NCI-H1930 (cell line): Measurements from ENCODE around the gene GSX1.
"Not testable (repeated sequence)": the region's sequence is repeated elsewhere in the genome, so short reads cannot be mapped to it uniquely, and the experiment has no call there.

Source experiments
- DNase-seq, 2 experiments: peaks; one replicate each; lab custom pipeline; 2025; lab: John Stamatoyannopoulos, UW

The GSX1 gene

DNA sequence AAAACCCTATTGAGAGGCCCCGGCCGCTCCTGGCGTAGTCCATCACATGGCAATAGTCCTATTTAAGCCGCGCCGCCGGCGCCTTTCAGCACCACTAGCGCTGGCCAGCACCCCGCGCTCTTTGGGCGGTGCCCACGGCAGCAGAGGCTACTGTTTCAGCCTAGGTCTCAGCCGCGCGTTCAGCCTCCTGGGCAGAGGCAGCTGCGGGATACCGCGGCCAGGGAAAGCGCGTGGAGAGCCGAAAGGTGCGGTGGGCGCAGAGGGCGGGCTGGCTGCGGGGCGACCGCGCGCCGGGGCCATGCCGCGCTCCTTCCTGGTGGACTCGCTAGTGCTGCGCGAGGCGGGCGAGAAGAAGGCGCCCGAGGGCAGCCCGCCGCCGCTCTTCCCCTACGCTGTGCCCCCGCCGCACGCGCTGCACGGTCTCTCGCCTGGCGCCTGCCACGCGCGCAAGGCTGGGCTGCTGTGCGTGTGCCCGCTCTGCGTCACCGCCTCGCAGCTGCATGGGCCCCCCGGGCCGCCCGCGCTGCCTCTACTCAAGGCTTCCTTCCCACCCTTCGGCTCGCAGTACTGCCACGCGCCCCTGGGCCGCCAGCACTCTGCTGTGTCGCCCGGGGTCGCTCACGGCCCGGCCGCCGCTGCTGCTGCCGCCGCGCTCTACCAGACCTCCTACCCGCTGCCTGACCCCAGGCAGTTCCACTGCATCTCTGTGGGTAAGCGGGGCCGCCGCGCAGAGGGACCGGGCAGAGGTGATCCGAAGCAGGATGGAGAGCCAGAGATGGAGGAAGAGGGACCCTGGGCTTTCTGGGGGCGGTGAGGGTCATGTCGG is at the start of gene GSX1:
TSS of gene GSX1 (plus strand) at position 91 of the 826 bp plus-strand sequence. CDS start at position 299, 208 bp downstream.
- DNase-seq, result no peak

DNA sequence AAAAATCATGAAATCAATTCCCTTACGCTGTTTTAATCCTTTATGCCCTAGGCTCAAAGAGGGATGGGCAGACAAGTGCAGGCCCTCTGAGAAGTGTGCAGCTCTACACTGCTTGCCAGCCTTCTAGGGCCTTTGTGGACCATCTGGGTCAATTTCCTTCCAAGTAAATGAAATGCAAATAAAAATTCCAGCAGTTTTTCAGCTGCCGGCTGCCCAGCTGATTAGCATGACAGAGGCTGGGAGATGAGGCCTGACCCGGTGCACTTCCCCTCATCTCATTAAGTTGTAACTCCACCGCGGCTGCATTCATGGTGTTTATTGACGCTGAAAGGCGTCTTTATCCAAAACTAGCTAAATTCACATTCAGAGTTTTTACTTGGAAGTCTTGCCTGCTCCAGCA is 47.5 kb upstream of the GSX1 start:
- DNase-seq, result no peak

DNA sequence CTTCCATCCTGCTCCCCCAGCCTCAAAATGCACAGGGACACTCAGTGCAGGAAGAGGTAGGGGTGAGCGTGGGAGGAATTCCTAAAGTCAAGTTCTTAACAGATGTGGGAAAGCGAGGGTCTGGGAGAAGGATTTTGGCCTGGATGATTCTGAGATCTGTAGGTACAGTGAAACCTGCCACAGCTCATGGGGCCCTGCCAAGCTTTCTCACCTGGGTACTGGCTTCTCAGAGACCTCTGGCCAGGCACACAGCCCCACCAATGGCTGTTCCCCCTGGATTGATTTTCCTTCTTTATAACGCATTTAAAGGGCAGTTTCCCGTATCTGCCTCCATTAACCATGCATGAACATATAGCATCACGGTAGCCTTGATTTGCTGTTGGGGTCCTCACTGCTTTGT is 47.0 kb upstream of the GSX1 start:
- DNase-seq, result no peak

DNA sequence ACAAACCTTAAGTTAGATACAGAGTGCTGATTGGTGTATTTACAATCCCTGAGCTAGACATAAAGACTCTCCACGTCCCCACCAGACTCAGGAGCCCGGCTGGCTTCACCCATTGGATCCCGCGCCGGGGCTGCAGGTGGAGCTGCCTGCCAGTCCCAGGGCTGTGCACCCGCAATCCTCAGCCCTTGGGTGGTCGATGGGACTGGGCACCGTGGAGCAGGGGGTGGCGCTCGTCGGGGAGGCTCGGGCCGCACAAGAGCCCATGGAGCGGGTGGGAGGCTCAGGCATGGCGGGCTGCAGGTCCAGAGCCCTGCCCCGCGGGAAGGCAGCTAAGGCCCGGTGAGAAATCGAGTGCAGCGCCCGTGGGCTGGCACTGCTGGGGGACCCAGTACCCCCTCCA is 44.1 kb upstream of the GSX1 start:
- DNase-seq, result not testable (repeated sequence)

DNA sequence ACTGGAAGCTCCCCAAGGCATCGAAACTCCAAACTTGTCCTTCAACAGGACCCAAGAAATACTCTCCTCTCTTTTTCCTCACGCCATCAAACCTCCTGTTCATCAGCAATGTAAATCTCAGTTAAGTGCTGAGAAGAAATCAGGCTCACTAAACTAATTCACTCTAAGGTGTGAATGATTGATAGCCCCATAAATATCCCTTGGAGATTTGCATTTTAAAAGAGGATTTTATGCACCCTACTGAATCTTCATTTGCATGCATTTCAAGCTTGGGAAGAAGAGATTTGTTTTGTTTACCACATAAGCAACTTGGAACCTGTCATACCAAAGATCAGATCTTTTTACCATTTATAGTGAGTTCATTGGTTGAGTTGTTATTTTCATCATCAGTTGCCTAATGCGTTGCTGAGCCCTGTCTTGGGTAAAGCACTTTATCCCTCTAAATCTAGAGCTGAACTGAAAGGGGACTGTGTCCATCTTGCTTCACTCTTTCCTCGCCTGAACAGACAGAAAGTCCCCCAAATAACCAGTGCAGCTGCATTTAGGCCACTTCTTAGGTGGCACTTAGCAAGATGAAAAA is 40.2 kb upstream of the GSX1 start:
- DNase-seq, result no peak

DNA sequence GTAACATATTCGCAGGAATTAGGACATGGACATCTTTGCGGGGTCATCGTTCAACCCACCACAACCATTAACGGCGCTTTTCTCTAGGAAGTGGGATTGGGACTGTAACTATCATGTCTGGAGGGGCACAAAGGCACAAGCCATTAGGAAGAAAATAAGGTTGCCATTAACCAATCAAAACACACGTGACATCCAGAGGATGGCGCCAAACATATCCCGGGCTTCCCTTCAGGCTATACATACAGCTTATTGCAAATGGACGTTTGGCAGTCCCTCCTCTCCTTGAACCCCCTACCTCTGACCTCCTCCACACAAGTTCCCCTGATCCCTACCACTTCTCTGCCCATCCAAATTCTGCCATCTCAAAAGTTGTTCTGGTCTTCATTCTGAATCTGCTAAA is 26.6 kb upstream of the GSX1 start:
- no peak for DNase-seq

DNA sequence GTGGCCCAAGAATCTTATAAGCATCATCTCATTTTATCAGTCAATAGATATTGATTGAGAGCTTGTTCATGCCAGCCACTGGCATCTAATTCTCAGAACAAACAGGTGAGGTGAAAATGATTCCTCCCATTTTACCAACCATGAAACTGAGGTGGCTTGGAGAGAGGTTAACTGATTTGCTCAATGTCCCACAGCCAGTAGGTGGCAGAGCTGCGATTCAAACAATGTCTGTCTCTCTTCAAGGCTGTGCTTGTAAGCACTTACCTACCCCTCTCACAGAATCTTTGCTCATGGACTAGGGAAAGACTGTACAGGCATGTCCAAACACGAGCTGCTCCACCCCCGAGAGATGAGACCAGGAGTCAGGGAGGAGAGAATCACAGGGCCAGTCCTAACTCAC is 21.5 kb upstream of the GSX1 start:
- peak in 1 of 2 experiments; percentile 36 for DNase-seq

DNA sequence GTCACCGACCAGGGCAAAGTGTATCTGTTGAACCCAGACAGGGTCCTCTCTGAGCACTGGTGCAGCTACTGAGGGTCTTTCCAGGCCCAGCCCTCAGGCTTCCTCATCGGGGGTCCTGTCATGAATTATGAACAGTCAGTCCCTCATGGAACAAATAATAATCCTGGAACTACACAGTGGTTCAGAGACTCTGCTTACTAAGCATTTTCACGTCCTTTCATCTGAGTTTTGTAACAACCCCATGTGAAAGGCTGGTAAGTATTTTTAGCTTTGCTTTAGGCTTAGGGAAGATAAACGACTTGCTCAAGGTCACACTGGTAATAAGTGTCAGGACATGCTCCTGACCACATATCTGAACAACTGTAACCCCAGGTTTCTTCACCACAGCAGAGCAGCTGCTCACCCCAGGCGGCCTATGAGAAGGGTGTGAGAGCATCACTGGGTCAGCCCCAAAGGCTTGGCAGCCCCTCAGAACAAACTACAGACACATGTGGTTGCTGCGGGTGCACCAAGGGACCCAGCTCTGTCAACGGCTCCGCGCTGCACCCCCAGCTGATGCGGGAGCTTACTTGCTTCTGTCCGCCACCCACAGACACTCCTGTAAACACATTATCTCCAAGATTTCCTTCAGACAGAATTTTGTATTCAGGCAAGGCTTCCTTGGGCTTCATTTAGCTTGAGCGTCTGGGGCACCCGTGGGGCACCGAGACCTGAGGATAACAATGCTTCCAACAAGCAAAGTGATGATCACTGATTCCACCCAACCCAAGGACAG is 19.4 kb upstream of the GSX1 start:
- DNase-seq, result no peak

DNA sequence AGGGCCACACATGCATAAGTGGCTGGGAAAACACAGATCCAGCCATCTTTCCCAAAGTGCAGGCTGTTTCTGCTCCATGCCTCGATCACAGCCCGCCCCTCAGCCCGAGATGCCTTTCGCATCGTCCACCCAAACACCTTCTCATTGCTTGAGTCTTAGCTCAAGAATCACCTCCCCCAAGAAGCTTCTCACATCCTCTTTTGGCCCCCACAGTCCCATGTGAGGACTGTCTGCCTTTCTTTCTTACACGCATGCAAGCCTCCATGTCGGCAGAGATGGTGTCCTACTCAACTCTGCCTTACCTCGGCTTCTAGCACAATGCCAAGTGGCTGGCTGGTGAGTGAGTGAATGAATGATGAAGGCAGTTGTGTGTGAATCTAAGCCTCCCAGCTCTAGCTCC is 18.1 kb upstream of the GSX1 start:
- DNase-seq, result no peak

DNA sequence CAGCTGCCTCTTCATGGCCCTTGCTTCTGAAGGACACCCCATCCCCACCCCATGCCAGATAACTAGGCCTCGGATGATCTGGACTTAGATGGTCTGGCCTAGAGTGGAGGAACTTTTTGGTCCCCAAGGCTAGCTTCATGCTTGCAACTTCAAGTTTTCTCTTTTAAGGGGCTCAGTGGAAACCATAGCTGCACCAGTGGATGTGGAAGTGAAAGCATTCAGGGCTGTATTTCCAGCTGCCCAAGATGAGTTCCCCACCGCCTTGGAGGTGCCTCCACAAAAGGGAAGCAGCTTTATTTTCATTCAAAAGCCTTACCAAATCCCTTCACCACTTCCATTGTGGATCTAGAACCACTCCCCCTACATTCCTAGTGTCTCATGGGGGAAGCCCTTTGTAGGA is 17.6 kb upstream of the GSX1 start:
- DNase-seq, result no peak

DNA sequence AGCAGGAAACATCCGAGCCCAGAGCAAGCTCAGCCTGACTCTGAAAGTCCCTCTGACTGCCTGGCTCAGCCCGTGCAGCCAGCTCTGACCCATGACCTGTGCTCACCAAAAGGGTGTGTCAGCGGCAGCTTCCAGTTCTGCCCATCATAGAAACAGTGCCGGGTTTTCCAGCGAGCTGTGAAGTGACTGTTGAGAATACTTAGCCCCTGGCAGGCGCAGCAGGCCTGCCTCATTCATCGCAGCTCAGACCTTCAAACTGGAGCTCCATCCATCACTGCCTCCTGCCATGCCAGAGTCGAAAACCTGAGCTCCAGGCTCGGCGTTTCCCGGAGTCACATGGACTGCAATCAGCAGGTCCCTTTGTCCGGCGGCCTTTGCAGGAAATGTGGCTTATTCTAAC is 16.3 kb upstream of the GSX1 start:
- no peak for DNase-seq

DNA sequence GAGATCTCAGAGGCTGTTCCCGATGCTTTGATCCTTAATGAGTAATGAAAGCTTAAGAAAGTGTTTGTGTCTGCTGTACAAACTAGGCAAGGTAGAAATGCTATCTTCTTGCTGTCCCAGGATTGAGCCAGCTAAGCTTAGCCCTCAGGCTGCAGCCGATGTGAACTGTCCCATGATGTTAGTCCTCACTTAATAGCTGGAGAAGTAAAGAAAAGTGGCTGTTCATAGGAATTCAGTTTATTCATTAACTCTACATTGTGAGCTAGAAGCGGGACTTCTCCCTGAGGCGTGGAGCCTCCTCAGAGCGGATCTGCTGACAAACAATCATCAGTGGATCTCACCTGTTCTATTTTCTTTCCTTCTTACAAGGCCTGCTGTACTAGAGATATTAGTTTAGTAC is 10.1 kb upstream of the GSX1 start:
- no peak for DNase-seq

DNA sequence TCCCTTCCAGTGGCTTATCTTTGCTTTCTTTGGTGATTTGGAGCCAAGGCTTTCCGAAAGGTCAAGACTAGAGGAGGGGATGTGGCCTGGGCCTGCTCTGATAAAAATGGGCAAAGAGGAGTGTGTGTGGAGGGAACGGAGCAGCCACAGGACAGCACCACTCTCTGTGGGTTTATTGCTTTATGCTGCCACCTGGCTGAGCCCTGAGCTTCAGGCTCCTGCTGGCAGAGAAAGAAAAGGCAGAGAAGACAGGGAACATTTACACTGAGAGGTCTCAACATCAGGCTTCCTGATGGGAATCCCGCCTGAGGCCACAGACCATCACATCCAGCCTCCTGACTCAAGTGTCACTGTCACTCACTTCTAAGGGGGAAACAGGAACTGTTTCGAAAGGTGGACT is 9.2 kb upstream of the GSX1 start:
- DNase-seq, result peak; percentile 24 to 30

DNA sequence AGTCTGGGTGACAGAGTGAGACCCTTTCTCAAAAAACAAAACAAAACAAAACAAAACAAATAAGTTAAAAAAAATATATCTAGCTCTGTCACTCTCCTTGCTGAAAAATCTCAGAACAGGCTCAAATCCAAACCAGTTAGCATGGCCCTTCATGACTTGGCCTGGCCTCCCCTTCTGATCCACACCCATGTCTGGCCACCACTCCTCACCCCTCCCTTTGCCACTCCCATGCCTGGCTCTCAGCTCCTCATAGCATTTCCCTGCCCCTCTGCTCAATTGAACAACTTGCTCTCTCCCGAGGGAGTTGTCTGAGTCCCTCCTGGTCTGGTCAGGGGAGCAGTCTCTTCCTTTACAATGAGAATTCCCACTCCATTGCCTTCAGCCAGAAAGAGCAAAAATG is 4.0 kb upstream of the GSX1 start:
- no peak for DNase-seq

DNA sequence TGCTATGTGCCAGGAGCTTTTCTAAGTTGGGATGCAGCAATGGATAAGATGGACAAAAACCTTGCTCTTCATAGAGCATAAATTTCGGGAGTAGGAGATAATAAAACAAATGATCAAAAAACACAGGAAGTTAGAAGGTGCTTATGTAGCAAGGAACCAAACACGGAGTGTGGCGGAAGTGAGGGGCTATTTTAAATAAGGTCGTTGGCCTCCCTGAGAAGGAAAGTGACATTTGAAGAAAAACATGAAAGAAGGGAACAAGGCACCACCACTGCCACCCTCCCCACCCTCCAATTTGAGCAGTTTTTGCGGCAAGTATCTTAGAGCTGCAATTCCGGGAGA is 3.2 kb upstream of the GSX1 start:
- no peak for DNase-seq

DNA sequence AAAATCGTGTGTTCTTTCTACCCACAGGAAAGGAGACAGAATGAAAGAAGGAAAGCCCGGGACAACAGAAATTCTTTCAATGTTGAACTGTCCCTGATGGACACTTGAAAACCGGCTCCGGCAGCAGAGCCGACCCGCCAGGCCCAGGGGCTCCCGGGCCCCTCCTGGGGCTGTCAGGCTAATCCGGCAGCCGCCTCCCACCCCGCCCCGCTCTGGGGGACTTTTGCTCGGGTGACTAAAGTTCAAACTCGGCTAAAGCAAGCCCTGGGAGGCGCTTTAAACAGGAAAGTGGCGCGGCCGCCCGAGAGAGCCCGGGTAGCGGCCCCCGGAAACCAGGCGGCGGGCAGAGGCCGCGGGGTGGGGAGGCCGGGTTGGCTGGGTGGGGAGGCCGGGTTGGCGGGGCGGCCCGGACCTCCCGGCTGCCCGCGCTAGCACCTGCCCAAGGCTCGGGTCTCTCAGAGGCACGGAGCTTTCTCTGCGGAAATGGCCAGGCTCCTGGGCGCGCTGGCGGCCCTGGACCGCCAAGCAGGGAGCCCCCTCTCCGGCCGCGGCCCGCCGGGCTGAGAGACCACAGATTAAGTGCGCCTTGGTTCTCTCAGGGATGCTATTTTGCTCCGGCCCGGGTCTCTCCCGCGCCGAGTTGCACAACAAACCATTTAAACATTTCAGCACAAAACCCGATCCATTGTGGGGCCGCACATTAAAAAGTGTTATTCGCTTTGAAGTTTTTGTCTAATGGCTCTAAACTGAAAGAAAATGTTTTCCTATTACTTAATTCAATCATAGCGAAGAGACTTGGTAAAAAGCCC is 2.6 kb upstream of the GSX1 start:
- no peak for DNase-seq

DNA sequence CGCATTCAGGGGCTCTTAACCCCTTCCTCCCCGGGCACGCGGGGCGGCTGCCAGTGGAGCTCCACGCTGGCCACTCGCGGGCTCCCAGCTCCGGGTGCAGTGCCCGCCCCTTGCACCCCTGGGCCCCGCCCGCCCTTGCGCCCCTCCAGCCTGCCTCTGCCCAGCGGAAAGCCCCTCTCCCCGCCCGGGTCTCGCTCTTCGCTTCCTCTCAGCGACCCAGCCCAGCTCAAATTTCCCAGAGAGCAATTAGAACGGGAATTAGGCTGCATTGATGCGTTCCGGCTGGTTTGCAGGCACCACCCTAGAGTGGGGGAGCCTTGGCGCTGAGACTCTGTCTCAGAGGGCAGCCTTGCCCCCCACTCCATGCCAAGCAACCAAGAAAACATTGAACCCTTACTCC is 1.8 kb upstream of the GSX1 start:
- DNase-seq, result no peak

DNA sequence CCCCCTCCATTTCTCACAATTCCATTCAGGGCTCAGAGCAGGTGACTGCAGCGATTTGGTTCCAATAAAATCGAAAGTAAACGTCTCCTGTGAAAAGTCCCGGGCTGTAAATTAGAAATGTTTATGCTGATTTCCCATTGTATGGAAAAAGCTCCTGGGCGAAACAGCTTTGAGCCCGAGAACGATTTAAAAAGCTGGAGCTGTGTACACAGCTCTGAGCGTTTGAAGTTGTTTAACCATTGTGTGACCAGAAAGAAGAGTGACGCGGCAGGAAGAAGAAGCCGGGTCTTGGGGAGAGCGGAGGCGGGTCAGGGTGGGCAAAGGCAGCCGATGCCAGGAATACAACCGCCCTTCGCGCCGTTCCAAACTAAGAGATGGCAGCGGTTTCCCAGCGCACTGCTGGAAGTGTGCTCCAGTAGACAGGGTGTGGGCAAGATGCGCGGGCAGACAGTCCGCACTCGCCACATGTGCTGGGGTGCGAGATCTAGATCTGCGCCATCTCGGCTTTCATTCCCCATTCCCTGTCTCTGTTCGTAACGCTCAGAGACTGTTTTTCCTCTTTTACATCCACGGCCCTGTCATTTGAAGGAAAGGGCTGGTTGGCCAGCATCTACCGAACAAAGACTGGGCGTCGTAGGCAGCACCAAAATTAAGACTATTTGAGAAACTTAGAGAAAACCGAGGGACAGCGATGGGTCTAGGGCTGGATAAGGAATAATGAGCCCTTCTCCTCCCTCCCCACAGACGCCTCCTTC is 960 bp upstream of the GSX1 start:
- DNase-seq, result no peak

DNA sequence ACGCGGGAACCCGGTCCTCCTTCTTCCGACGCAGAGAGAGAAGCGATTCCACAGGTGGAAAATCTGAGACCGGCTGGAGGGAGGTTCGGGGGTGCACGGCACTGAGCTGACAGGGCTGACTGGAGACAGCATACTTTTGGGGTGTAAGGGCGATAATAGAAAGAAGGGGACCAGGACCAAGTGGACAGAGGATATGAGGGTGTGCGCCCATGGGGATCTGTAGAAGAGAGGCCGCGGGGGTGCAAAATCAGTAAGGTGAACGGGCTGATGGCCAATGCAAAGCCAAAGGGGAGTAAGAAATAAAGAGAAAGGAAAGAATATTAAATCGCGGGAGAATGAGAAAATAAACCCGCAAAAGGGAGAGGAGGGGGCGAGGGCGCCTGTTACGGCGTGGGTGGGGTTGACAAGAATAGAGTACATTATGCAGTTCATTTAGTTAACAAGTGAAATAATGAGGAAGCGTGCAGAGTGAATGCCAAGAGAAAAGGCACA is 336 bp upstream of the GSX1 start:
- DNase-seq, result no peak

DNA sequence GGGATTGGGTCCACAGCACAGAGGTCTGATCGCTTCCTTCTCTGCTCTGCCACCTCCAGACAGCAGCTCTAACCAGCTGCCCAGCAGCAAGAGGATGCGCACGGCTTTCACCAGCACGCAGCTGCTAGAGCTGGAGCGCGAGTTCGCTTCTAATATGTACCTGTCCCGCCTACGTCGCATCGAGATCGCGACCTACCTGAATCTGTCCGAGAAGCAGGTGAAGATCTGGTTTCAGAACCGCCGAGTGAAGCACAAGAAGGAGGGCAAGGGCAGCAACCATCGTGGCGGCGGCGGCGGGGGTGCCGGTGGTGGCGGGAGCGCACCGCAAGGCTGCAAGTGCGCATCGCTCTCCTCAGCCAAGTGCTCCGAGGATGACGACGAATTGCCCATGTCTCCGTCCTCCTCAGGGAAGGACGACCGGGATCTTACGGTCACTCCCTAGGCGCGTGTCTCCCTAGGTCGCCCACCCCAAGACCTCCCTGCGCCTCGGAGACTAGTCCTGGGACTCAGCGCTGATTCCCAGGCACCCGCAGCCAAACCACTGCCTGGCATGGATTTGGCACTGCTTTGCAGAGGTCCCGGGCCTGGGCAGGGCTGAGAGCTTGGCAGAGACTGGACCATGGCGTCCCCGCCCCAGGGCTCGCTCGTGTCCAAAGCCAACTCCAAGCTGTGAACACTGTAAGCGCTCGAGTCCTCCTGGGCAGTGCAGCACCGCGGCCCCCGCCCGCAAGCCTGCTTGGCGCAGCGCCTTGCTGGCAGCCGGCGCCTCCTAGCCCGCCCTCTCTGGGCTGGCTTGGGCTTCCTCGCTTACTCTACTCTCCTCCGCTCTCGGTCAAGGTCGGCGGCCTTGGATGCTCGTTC is 1.5 kb downstream of the GSX1 start:
- no peak for DNase-seq

DNA sequence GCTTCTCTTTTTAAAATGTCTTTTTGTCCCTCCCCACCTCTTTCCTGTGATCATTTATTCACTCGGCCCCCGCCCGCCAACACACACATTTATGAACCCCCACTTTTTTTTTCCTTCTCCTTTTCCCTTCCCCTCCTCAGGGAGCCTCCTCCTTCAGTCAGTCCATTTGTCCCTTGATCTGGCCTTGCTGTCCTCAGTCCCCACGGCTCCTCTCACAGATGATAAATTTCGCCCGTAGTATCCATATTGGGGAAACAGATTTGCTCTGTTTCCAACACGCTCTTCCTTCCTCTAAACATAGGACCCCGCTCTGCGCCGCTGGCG is 2.0 kb downstream of the GSX1 start:
- DNase-seq, result no peak
